Right lobe of liver (tissue), 6 donors: ENCODE measurements around the gene RGS11. TPM values are rescaled to one million over a fixed set of nuclear protein-coding genes. Genes with fewer than 3 reads are reported as not detected.
"Not testable (repeated sequence)": the region's sequence is repeated elsewhere in the genome, so short reads cannot be mapped to it uniquely, and the experiment has no call there.

ENCODE experiments used
- ATAC-seq, 4 donors: fragments of 200-7000 bp; cut with Tn5 transposase; one replicate each; pipeline ENCODE4 v1.9.1; 2020; ENCODE audit warnings: mild to moderate bottlenecking in 4 of 4, moderate library complexity in 4 of 4
- DNase-seq, 3 donors: peaks; one replicate each; pipeline ENCODE4 v3.0.0-alpha.2; 2020
- H3K27ac ChIP-seq, 3 donors: fragments of 200-600 bp; one replicate each; pipeline ENCODE4 v1.8.0; 2022
- H3K27me3 ChIP-seq, 2 donors: fragments of 200-600 bp; one replicate each; pipeline ENCODE4 v1.8.0; 2022
- H3K36me3 ChIP-seq, 4 donors: fragments of 200-600 bp; sonication (generic) in 1 of 4; one replicate each; pipeline versions ENCODE4 v1.5.1 to v1.8.0; 2017 to 2022; ENCODE audit warnings: control low read depth in 1 of 4
- H3K4me1 ChIP-seq, 4 donors: fragments of 200-600 bp; sonication (generic) in 1 of 4; one replicate each; pipeline versions ENCODE4 v1.5.1 to v1.8.0; 2017 to 2022; ENCODE audit warnings: control low read depth in 1 of 4
- H3K4me3 ChIP-seq, 3 donors: fragments of 200-600 bp; one replicate each; pipeline ENCODE4 v1.8.0; 2022
- H3K9me3 ChIP-seq, 4 donors: fragments of 200-600 bp; sonication (generic) in 1 of 4; one replicate each; pipeline versions ENCODE4 v1.5.1 to v1.8.0; 2017 to 2022; ENCODE audit warnings: control low read depth in 1 of 4
- POLR2A ChIP-seq: fragments of 450-650 bp; IDR thresholded peaks from one replicate; pipeline ENCODE4 v1.6.1; 2017; ENCODE audit warnings: antibody characterized with exemption, mild to moderate bottlenecking
- WGBS: methylation state at CpG from one replicate; pipeline ENCODE4 v1.1.6; 2018; ENCODE audit warnings: low coverage, low lambda C conversion rate; ENCODE audit not compliant: insufficient coverage; ENCODE audit errors: missing lambda C conversion rate; 5-methylcytosine and 5-hydroxymethylcytosine counted together
- intact Hi-C, 2 donors: fragments of 100-400 bp; cut with DNase I; formaldehyde crosslinking; loops; one replicate each; pipeline versions ENCODE4 v1.11.2 to v1.14.1; 2022
- total RNA-seq, 6 experiments: library from RNA; depleted of rRNA in 2 of 6; stranded (reverse); fragments of >200 nt in 2 of 6; fragmentation: NEBNext Ultra II Directional in 3 of 6; extraction: Animal tissue kit (Norgen Biotek cat#: 25700) in 3 of 6; gene quantifications; one replicate each; pipeline versions ENCODE4 v1.1.0 to v1.2.4, GENCODE V29; 2016 to 2023
- TF ChIP-seq, protein P1 (sequence below), 4 donors: fragments of 200-600 bp in 3 of 4; fragments of 450-650 bp in 1 of 4; IDR thresholded peaks; one replicate each; pipeline versions ENCODE4 v1.5.1 to v1.8.0; 2016 to 2022; ENCODE audit warnings: antibody characterized with exemption in 4 of 4, mild to moderate bottlenecking in 2 of 4
- donor health status: DM: no; HTN: yes; CAD: no.
- donor health status: DM: no; HTN: no; CAD: no.
- donor health status: DM: no; HTN: no; CAD: no.
- donor health status: DM: no; HTN: yes; CAD: no.
- donor health status: DM: no; HTN: yes; CAD: no.

Gene RGS11
- total RNA-seq, 6 experiments from 2014 or later, result 0.37 to 1.3 (median 0.80) TPM

DNA sequence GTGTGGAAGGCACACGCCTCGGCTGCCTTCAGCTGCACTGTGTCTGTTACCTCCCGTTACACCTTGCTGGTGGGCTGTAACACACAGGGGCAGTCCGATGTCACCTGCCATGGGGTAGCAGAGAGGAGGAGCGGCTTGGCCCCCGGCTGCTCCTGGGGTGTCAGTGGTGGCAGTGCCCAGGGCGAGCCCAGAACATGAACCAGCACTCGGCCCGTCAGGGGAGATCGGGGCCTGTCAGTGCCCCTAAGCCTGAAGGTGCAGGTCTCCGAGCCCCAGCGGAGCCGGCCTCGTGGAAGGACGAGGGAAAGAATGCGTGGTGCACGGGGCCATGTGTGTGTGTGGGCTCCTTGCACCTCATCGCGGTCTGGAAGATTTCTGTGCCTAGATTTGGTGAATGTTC lies 15.4 kb downstream of the RGS11 start:
- no peaks in the 10 kb centered on the region for H3K27me3 ChIP-seq
- TF ChIP-seq, protein P1, sequence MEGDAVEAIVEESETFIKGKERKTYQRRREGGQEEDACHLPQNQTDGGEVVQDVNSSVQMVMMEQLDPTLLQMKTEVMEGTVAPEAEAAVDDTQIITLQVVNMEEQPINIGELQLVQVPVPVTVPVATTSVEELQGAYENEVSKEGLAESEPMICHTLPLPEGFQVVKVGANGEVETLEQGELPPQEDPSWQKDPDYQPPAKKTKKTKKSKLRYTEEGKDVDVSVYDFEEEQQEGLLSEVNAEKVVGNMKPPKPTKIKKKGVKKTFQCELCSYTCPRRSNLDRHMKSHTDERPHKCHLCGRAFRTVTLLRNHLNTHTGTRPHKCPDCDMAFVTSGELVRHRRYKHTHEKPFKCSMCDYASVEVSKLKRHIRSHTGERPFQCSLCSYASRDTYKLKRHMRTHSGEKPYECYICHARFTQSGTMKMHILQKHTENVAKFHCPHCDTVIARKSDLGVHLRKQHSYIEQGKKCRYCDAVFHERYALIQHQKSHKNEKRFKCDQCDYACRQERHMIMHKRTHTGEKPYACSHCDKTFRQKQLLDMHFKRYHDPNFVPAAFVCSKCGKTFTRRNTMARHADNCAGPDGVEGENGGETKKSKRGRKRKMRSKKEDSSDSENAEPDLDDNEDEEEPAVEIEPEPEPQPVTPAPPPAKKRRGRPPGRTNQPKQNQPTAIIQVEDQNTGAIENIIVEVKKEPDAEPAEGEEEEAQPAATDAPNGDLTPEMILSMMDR (IDR thresholded peaks at IDR 0.05), result no peak
- no peak for TF ChIP-seq POLR2A
- WGBS, result 93% methylated on average over 9 of the region's 19 CpGs
- no peak for DNase-seq
- no peaks in the 10 kb centered on the region for H3K9me3 ChIP-seq
- no peak overlapping the region for H3K4me3 ChIP-seq
- H3K27ac ChIP-seq, result no peak overlapping the region
- no peak for ATAC-seq
- intact Hi-C loops, result no loop called here
- no peaks in the 10 kb centered on the region for H3K4me1 ChIP-seq
- H3K36me3 ChIP-seq, result peaks cover 0 to 32% (median 4%) of the 10 kb centered on the region in 4 donors

DNA sequence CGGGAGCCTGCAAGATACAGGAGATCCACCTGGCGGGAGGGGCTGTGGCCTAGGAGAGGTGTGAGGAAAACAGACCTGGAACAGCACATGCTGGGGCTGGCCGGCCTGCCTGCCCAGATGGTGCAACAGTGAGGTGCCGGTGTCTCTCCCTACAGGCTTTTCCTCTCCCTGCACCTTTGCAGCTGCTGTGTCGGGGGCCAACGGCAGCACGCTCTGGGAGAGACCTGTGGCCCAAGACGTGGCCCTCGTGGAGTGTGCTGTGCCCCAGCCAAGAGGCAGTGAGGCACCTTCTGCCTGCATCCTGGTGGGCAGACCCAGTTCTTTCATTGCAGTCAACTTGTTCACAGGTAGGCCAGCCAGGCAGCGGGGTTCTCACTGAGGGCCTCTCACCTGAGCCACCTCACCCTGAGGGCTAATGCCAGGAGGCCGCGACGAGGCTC lies 15.9 kb downstream of the RGS11 start:
- Histone ChIP-seq H3K27me3 (no peaks in the 10 kb centered on the region), H3K4me1 (no peaks in the 10 kb centered on the region), H3K9me3 (no peaks in the 10 kb centered on the region), H3K36me3 (peaks cover 0 to 32% (median 7%) of the 10 kb centered on the region in 4 donors), H3K27ac (no peak overlapping the region), H3K4me3 (no peak overlapping the region)
- intact Hi-C loops, result no loop called here
- TF ChIP-seq POLR2A, result no peak
- TF ChIP-seq, protein P1 (IDR thresholded peaks at IDR 0.05), result no peak
- 67% methylated on average over 6 of the region's 13 CpGs for WGBS
- DNase-seq (no peak), ATAC-seq (no peak)

- TF ChIP-seq, protein P1 (IDR thresholded peaks at IDR 0.05), result no peak
- no peak for TF ChIP-seq POLR2A
- no peak for ATAC-seq
- intact Hi-C loops, result no loop called here
- no peaks in the 10 kb centered on the region for H3K27me3 ChIP-seq
- H3K36me3 ChIP-seq, result peaks cover 0 to 38% (median 10%) of the 10 kb centered on the region in 4 donors
- H3K4me3 ChIP-seq, result no peak overlapping the region
- no peaks in the 10 kb centered on the region for H3K9me3 ChIP-seq
- 80% methylated on average over 9 of the region's 10 CpGs for WGBS
- no peak overlapping the region for H3K27ac ChIP-seq
- no peak for DNase-seq
- no peaks in the 10 kb centered on the region for H3K4me1 ChIP-seq
Measured at GRCh38 chr16:259226-259625, 16.5 kb downstream of the RGS11 start.

DNA sequence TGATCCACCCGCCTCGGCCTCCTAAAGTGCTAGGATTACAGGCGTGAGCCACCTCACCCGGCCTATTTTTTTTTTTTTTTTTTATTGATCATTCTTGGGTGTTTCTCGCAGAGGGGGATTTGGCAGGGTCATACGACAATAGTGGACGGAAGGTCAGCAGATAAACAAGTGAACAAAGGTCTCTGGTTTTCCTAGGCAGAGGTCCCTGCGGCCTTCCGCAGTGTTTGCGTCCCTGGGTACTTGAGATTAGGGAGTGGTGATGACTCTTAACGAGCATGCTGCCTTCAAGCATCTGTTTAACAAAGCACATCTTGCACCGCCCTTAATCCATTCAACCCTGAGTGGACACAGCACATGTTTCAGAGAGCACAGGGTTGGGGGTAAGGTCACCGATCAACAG lies 17.7 kb downstream of the RGS11 start:
- DNase-seq, H3K27ac ChIP-seq, H3K4me1 ChIP-seq, H3K4me3 ChIP-seq, H3K27me3 ChIP-seq, H3K9me3 ChIP-seq, intact Hi-C loops, ATAC-seq: not testable (repeated sequence)
- 71% methylated on average over 10 of the region's 13 CpGs for WGBS
- peaks cover 0 to 35% (median 9%) of the 10 kb centered on the region in 4 donors for H3K36me3 ChIP-seq

- TF ChIP-seq, protein P1 (IDR thresholded peaks at IDR 0.05), result no peak
- TF ChIP-seq POLR2A, result no peak
- H3K4me1 ChIP-seq, result no peaks in the 10 kb centered on the region
- H3K4me3 ChIP-seq, result no peak overlapping the region
- H3K27ac ChIP-seq, result no peak overlapping the region
- DNase-seq, result no peak
- no peak for ATAC-seq
- intact Hi-C loops, result no loop called here
- H3K36me3 ChIP-seq, result peaks cover 0 to 27% (median 9%) of the 10 kb centered on the region in 4 donors
- H3K27me3 ChIP-seq, result no peaks in the 10 kb centered on the region
- WGBS, result 93% methylated on average over 5 of the region's 6 CpGs
- H3K9me3 ChIP-seq, result no peaks in the 10 kb centered on the region
Measured at GRCh38 chr16:255183-255582, 20.6 kb downstream of the RGS11 start.
